Posterior vena cava (tissue), 2 donors: ENCODE measurements around the gene SCGN. TPM values are rescaled to one million over a fixed set of nuclear protein-coding genes. Genes with fewer than 3 reads are reported as not detected.

Experiments used
- DNase-seq: peaks from one replicate; pipeline ENCODE4 v3.0.0-alpha.2; 2020; ENCODE audit warnings: low spot score
- intact Hi-C, 2 donors: fragments of 100-400 bp; cut with DNase I; formaldehyde crosslinking; loops; one replicate each; pipeline versions ENCODE4 v1.14.1 to v1.14.2; 2022 to 2023
- total RNA-seq, 2 donors: library from RNA; stranded (reverse); fragmentation: NEBNext Ultra II Directional; extraction: Animal tissue kit (Norgen Biotek cat#: 25700); gene quantifications; one replicate each; pipeline ENCODE4 v1.2.1, GENCODE V29; 2021
- donor health status: DM: yes; HTN: yes; CAD: no.
- donor health status: DM: yes; HTN: yes; CAD: no.

The SCGN gene
- total RNA-seq, 2 donors from 2014 or later: not detected

- intact Hi-C loops: no loop called here
- no peak for DNase-seq
These were observed 24.8 kb downstream of the SCGN start for GRCh38 chr6:25676775-25677174.

GRCh38 chr6:25681848-25682247 lies 29.8 kb downstream of the SCGN start:
- intact Hi-C loops: no loop called here
- DNase-seq: no peak

- intact Hi-C loops: no loop called here
These were observed 30.3 kb downstream of the SCGN start for GRCh38 chr6:25682324-25682723.

GRCh38 chr6:25684565-25684964 lies 32.5 kb downstream of the SCGN start:
- DNase-seq: no peak
- intact Hi-C loops: no loop called here

More at GRCh38 chr6:25682324-25682723, 30.3 kb downstream of the SCGN start:
- DNase-seq: no peak

- DNase-seq: no peak
- intact Hi-C loops: no loop called here
These were observed 33.2 kb downstream of the SCGN start for GRCh38 chr6:25685251-25685650.

GRCh38 chr6:25685896-25686295 lies 33.9 kb downstream of the SCGN start:
- no peak for DNase-seq
- intact Hi-C loops: no loop called here

- intact Hi-C loops: no loop called here
- no peak for DNase-seq
These were observed 34.8 kb downstream of the SCGN start for GRCh38 chr6:25686856-25687255.

- intact Hi-C loops: no loop called here
- DNase-seq: no peak
These were observed 38.0 kb downstream of the SCGN start for GRCh38 chr6:25689966-25690365.

GRCh38 chr6:25691894-25692293 lies 39.9 kb downstream of the SCGN start:
- no peak for DNase-seq
- intact Hi-C loops: no loop called here

- DNase-seq: no peak
These were observed 40.5 kb downstream of the SCGN start for GRCh38 chr6:25692472-25692871.

GRCh38 chr6:25694366-25694765 lies 42.4 kb downstream of the SCGN start:
- intact Hi-C loops: no loop called here
- no peak for DNase-seq

More at GRCh38 chr6:25692472-25692871, 40.5 kb downstream of the SCGN start:
- intact Hi-C loops: no loop called here

GRCh38 chr6:25695671-25696070 lies 43.7 kb downstream of the SCGN start:
- intact Hi-C loops: no loop called here
- no peak for DNase-seq

GRCh38 chr6:25697537-25698340 lies 45.7 kb downstream of the SCGN start:
- intact Hi-C loops: no loop called here

GRCh38 chr6:25698631-25699030 lies 46.6 kb downstream of the SCGN start:
- intact Hi-C loops: no loop called here
- DNase-seq: no peak

More at GRCh38 chr6:25697537-25698340, 45.7 kb downstream of the SCGN start:
- DNase-seq: no peak

- no peak for DNase-seq
- intact Hi-C loops: loop anchor here in 1 of 2 donors (10.0 kb wide), 1 partner anchor 195 kb away; no protein-coding TSS in a partner anchor
These were observed 47.6 kb downstream of the SCGN start for GRCh38 chr6:25699649-25700048.

GRCh38 chr6:25700761-25701160 lies 48.7 kb downstream of the SCGN start:
- intact Hi-C loops: loop anchor here in 1 of 2 donors (10.0 kb wide), 1 partner anchor 194 kb away; no protein-coding TSS in a partner anchor
- DNase-seq: no peak

- DNase-seq: no peak
- intact Hi-C loops: loop anchor here in 1 of 2 donors (10.0 kb wide), 1 partner anchor 193 kb away; no protein-coding TSS in a partner anchor
These were observed 49.8 kb downstream of the SCGN start for GRCh38 chr6:25701807-25702206.

GRCh38 chr6:25703005-25703404 lies 51.0 kb downstream of the SCGN start:
- no peak for DNase-seq
- intact Hi-C loops: loop anchor here in 1 of 2 donors (10.0 kb wide), 1 partner anchor 192 kb away; no protein-coding TSS in a partner anchor

- no peak for DNase-seq
- intact Hi-C loops: loop anchor here in 1 of 2 donors (10.0 kb wide), 1 partner anchor 191 kb away; no protein-coding TSS in a partner anchor
These were observed 52.0 kb downstream of the SCGN start for GRCh38 chr6:25704001-25704400.

- no peak for DNase-seq
- intact Hi-C loops: loop anchor here in 1 of 2 donors (10.0 kb wide), 1 partner anchor 188 kb away; no protein-coding TSS in a partner anchor
These were observed 54.4 kb downstream of the SCGN start for GRCh38 chr6:25706314-25707014.
